ENCODE results near the gene DENND1B. TPM values are rescaled to one million over a fixed set of nuclear protein-coding genes. Genes with fewer than 3 reads are reported as not detected.
A peak's percentile ranks its signal among the peaks of the same experiment; 100 is the strongest.

DENND1B gene
- total RNA-seq, 4 donors from 2014 or later, result 3.3 to 21.7 (median 8.9) TPM

DNA sequence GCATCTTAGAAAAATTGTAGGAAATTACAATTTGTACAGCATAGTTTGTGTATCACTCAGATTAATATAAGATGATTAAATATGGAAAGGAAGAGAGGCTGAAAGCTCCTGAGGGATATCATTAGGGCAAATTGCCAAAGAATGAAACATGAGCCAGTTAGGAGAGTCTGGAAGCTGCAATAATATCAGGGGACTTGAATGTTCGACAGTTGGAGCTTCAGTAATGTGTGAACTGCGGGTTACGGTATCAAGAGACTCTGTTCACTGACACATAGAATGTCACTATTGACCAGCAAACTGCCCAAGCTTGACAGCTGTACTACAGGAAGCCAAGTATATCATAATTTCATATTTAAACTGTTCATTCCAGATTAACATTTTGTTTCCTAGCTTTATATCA, 157.2 kb downstream of the DENND1B start:
- no peaks in the 10 kb centered on the region for H3K9me3 ChIP-seq
- H3K27ac ChIP-seq, result no peak overlapping the region
- no peaks in the 10 kb centered on the region for H3K36me3 ChIP-seq
- TF ChIP-seq, protein P1, sequence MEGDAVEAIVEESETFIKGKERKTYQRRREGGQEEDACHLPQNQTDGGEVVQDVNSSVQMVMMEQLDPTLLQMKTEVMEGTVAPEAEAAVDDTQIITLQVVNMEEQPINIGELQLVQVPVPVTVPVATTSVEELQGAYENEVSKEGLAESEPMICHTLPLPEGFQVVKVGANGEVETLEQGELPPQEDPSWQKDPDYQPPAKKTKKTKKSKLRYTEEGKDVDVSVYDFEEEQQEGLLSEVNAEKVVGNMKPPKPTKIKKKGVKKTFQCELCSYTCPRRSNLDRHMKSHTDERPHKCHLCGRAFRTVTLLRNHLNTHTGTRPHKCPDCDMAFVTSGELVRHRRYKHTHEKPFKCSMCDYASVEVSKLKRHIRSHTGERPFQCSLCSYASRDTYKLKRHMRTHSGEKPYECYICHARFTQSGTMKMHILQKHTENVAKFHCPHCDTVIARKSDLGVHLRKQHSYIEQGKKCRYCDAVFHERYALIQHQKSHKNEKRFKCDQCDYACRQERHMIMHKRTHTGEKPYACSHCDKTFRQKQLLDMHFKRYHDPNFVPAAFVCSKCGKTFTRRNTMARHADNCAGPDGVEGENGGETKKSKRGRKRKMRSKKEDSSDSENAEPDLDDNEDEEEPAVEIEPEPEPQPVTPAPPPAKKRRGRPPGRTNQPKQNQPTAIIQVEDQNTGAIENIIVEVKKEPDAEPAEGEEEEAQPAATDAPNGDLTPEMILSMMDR (IDR thresholded peaks at IDR 0.05 in 4 of 5, conservative IDR thresholded peaks at IDR 0.05 in 1 of 5), result no peak
- no peak for TF ChIP-seq POLR2A (IDR thresholded peaks at IDR 0.05)
- DNase-seq (no peak), ATAC-seq (no peak)
- no peak overlapping the region for H3K4me3 ChIP-seq
- in situ Hi-C loops (cut with MboI; ENCODE audit: low sequenced_read_pairs in 4 of 4) (loop anchor here in 3 of 4 donors (5.0 to 10.0 kb wide), 3 partner anchors 247 to 304 kb away; no protein-coding TSS in a partner anchor), intact Hi-C loops (cut with DNase I; ENCODE audit: low total_unique reads) (loop anchor here (10.0 kb wide), 1 partner anchor 847 kb away; no protein-coding TSS in a partner anchor)
- H3K27me3 ChIP-seq, result no peaks in the 10 kb centered on the region
- H3K4me1 ChIP-seq, result peaks cover 20 to 41% of the 10 kb centered on the region in 2 donors

DNA sequence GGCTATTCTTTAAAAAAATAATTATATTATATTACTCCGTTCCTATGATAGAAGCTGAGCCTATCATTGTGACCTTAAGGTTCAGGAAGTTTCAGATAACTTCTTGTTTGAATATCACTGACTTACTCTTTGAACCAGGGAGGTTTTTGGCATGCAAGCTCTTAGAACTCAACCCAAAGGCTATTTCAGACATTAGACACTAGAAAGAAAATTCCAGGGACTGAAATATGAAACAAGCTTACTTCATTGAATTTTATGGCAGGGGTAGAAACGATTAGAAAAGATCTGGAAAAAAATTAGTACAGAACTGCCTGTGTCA, 159.6 kb downstream of the DENND1B start:
- Histone ChIP-seq H3K27ac (no peak overlapping the region), H3K4me3 (no peak overlapping the region), H3K36me3 (no peaks in the 10 kb centered on the region), H3K9me3 (no peaks in the 10 kb centered on the region), H3K27me3 (no peaks in the 10 kb centered on the region), H3K4me1 (peaks cover 11 to 25% of the 10 kb centered on the region in 2 donors)
- TF ChIP-seq, protein P1 (IDR thresholded peaks at IDR 0.05 in 4 of 5, conservative IDR thresholded peaks at IDR 0.05 in 1 of 5), result no peak
- TF ChIP-seq POLR2A (IDR thresholded peaks at IDR 0.05), result no peak
- DNase-seq (no peak), ATAC-seq (no peak)
- in situ Hi-C loops (cut with MboI; ENCODE audit: low sequenced_read_pairs in 4 of 4) (loop anchor here in 3 of 4 donors (5.0 to 10.0 kb wide), 3 partner anchors 249 to 307 kb away; no protein-coding TSS in a partner anchor), intact Hi-C loops (cut with DNase I; ENCODE audit: low total_unique reads) (loop anchor here (1.0 to 10.0 kb wide), 2 partner anchors 253 to 849 kb away; no protein-coding TSS in a partner anchor)

DNA sequence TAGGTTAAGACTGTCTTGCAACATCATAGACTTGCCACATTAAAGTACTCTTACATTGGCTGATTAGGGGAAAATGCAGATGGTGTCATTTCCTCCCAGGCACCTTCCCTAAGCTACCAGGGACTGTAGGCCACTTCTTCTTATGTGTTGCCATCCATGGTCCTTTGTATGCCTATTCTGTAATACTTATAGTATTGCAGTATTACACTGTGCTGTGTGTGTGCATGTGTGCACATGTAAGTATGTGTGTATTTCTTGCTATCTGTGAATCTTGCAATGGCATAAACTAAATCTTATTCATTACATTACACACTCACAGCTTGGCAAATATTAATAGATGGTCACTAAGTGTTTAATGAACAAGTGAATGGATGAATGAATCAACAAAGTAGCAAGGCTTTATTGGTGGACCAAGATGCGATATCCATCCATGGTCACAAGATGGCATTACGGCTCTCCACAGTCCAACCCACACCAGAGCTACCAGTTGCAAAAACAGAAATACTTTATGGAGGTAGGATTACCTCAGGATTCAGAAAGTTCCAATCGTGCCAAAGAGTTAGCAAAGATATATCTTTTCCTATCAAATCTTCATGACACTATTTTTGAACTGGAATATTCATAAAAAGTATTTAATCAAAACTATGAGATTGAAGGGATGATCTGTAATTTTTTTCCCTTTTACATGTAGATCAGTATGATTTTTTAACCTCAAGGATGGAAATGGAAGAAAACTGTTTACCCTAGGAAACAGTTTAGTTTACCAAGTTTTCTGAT, 160.2 kb downstream of the DENND1B start:
- Histone ChIP-seq H3K27me3 (no peaks in the 10 kb centered on the region), H3K27ac (no peak overlapping the region), H3K4me1 (peaks cover 8 to 20% of the 10 kb centered on the region in 2 donors), H3K36me3 (no peaks in the 10 kb centered on the region), H3K4me3 (no peak overlapping the region), H3K9me3 (no peaks in the 10 kb centered on the region)
- ATAC-seq, result peak; percentile 52 to 69
- TF ChIP-seq, protein P1 (IDR thresholded peaks at IDR 0.05 in 4 of 5, conservative IDR thresholded peaks at IDR 0.05 in 1 of 5), result peak; percentile 10 to 61 (median 44)
- TF ChIP-seq POLR2A (IDR thresholded peaks at IDR 0.05), result no peak
- DNase-seq, result no peak
- intact Hi-C loops (cut with DNase I; ENCODE audit: low total_unique reads) (loop anchor here (1.0 to 10.0 kb wide), 2 partner anchors 253 to 850 kb away; no protein-coding TSS in a partner anchor), in situ Hi-C loops (cut with MboI; ENCODE audit: low sequenced_read_pairs in 4 of 4) (loop anchor here in 3 of 4 donors (5.0 to 10.0 kb wide), 3 partner anchors 250 to 307 kb away; no protein-coding TSS in a partner anchor)

DNA sequence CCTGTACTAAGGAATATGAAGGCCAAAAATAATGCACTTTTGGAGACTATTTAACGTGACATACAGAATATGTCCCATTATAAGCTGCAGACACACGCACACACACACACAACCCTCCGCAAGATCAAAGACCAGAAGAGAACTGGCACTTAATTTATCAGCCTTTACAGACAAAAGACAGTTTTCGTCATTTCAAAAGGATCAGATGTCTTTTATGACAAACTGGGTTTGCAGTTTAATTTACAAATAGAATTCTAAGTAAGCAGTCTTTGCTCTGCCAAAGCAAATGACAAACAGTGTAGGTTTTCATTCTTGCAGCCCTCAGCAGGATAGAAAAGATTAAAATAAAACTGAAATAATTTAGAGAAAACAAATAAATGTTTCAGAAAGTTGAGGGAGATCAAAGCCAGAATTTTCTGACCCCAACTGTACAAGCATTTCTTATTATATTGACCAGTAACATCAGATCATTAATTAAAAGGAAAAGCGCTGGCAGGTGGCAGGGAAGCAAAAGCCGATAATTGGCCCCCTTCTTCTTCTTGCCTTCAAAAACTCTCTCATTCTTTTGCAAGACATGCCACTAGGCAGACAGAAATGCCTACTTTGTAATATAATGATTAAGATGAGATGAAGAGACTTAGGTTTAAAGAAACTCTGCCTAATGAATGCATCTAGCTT, 169.0 kb downstream of the DENND1B start:
- H3K4me1 ChIP-seq, result no peaks in the 10 kb centered on the region
- intact Hi-C loops (cut with DNase I; ENCODE audit: low total_unique reads) (no loop called here), in situ Hi-C loops (cut with MboI; ENCODE audit: low sequenced_read_pairs in 4 of 4) (no loop called here)
- DNase-seq (no peak), ATAC-seq (no peak)
- H3K4me3 ChIP-seq, result no peak overlapping the region
- H3K27ac ChIP-seq, result no peak overlapping the region
- no peak for TF ChIP-seq POLR2A (IDR thresholded peaks at IDR 0.05)
- TF ChIP-seq, protein P1 (IDR thresholded peaks at IDR 0.05 in 4 of 5, conservative IDR thresholded peaks at IDR 0.05 in 1 of 5), result no peak
- no peaks in the 10 kb centered on the region for H3K9me3 ChIP-seq
- H3K36me3 ChIP-seq, result no peaks in the 10 kb centered on the region
- no peaks in the 10 kb centered on the region for H3K27me3 ChIP-seq
